ENCODE results near the gene RMC1. TPM values are rescaled to one million over a fixed set of nuclear protein-coding genes. Genes with fewer than 3 reads are reported as not detected.
"Not testable (repeated sequence)": the region's sequence is repeated elsewhere in the genome, so short reads cannot be mapped to it uniquely, and the experiment has no call there.

Gene RMC1
- total RNA-seq, 4 donors from 2014 or later: 16.6 to 20.2 (median 18.4) TPM

DNA sequence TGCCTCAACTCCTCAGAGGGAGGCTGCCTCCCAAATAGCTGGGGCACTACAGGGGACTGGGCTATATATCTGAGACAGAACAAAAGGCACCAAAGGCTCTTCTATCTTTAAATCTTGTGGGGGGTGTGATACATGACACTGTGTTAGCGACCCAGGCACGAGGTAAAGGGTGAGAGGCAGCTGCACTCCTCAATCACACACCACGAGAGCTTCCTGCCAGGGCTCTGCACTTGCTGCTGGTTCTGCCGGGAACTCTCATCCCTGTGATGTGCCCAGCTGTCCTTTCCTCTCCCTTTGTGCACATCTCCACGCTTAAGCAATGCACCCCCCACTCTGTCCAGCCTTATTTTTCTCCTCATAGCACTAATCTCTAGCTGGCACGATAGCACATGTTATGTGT, 50.6 kb downstream of the RMC1 start:
- Histone ChIP-seq H3K4me1 (peaks cover 5 to 39% (median 13%) of the 10 kb centered on the region in 3 donors), H3K4me3 (no peak overlapping the region), H3K27ac (no peak overlapping the region), H3K27me3 (no peaks in the 10 kb centered on the region), H3K9me3 (no peaks in the 10 kb centered on the region), H3K36me3 (peaks cover 23 to 98% (median 36%) of the 10 kb centered on the region in 3 donors)
- TF ChIP-seq POLR2A (IDR thresholded peaks at IDR 0.05): no peak
- TF ChIP-seq, protein P1, sequence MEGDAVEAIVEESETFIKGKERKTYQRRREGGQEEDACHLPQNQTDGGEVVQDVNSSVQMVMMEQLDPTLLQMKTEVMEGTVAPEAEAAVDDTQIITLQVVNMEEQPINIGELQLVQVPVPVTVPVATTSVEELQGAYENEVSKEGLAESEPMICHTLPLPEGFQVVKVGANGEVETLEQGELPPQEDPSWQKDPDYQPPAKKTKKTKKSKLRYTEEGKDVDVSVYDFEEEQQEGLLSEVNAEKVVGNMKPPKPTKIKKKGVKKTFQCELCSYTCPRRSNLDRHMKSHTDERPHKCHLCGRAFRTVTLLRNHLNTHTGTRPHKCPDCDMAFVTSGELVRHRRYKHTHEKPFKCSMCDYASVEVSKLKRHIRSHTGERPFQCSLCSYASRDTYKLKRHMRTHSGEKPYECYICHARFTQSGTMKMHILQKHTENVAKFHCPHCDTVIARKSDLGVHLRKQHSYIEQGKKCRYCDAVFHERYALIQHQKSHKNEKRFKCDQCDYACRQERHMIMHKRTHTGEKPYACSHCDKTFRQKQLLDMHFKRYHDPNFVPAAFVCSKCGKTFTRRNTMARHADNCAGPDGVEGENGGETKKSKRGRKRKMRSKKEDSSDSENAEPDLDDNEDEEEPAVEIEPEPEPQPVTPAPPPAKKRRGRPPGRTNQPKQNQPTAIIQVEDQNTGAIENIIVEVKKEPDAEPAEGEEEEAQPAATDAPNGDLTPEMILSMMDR (IDR thresholded peaks at IDR 0.05): no peak
- no peak for DNase-seq
- intact Hi-C loops (cut with DNase I): no loop called here
- WGBS, 2 donors: 82 to 95% methylated on average over 6 of the region's 6 CpGs

DNA sequence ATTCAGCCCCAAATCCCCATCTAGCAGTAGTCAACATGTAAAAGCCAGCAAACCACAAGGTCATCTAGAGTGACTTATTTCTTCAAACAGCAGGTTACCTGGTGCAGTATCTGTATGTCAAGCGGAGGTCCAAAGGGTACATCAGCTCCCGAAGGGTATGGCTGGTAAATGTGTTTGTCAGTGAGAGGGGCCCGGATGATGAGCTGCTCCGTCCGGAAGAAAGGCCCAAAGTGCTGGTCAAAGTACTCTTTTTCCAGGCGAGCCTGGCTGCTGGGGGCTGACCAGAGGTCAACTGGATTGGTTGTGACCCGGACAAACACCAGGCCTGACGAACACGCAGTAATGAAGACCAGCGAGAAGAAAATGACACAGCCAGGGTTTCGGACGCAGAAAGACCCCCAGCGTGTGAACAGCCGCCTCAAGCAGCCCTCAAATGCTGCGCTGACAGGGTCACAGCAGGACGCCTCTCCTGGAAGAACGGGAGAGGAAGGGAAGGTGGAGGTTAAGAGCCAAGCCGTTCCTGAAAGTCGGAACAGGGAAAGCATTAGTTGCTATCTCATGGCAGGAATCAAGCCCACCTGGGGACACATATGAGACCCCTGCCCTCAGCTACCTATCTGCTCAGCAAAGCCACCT, 53.0 kb downstream of the RMC1 start:
- 94 to 95% methylated on average over 18 to 19 of the region's 19 CpGs for WGBS, 2 donors
- H3K9me3 ChIP-seq: no peaks in the 10 kb centered on the region
- H3K27me3 ChIP-seq: no peaks in the 10 kb centered on the region
- H3K4me1 ChIP-seq: peaks cover 5 to 17% (median 8%) of the 10 kb centered on the region in 3 donors
- DNase-seq: no peak
- intact Hi-C loops (cut with DNase I): no loop called here
- peaks cover 23 to 100% (median 53%) of the 10 kb centered on the region in 3 donors for H3K36me3 ChIP-seq
- H3K27ac ChIP-seq: no peak overlapping the region
- TF ChIP-seq, protein P1 (IDR thresholded peaks at IDR 0.05): no peak
- no peak for TF ChIP-seq POLR2A (IDR thresholded peaks at IDR 0.05)
- H3K4me3 ChIP-seq: no peak overlapping the region

DNA sequence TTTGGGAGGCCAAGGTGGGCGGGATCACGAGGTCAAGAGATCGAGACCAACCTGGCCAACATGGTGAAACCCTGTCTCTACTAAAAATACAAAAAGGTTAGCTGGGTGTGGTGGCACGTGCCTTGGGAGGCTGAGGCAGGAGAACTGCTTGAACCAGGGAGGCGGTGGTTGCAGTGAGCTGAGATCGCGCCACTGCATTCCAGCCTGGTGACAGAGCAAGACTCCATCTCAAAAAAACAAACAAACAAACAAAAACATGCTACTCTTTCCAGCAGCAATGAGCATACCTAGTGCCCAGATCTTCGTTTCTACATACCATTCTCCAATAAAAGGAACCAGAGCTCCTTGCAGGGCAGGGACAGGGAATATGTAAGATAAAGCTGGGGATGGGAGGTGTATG, 54.2 kb downstream of the RMC1 start:
- 94 to 97% methylated on average over 5 to 8 of the region's 8 CpGs for WGBS, 2 donors

DNA sequence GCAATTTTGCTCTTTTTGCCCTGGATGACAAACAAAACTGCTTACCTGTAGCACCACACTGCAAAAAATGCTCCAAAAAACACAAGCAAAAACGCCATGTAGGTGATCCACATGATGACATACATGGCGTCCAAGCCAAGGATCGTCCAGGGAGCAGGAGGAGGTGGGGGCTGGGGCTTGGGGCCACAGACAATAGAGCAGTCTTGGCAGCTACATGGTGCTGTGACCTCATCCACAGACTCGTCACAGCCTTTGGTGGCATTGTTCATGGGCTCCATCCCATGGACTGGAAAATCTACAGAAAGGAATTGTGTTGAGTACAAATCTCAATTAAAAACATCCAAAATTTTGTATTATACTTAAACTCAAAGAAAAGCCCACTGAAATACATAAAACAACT, 56.9 kb downstream of the RMC1 start:
- Histone ChIP-seq H3K27ac (no peak overlapping the region), H3K36me3 (peaks cover 9 to 98% (median 30%) of the 10 kb centered on the region in 3 donors), H3K4me1 (no peaks in the 10 kb centered on the region), H3K9me3 (no peaks in the 10 kb centered on the region), H3K4me3 (no peak overlapping the region), H3K27me3 (no peaks in the 10 kb centered on the region)
- TF ChIP-seq, protein P1 (IDR thresholded peaks at IDR 0.05): no peak
- no peak for TF ChIP-seq POLR2A (IDR thresholded peaks at IDR 0.05)
- no peak for DNase-seq
- intact Hi-C loops (cut with DNase I): no loop called here
- WGBS, 2 donors: 81 to 91% methylated on average over 4 of the region's 4 CpGs

More for the DNA sequence above, 54.2 kb downstream of the RMC1 start:
- H3K9me3 ChIP-seq; H3K27ac ChIP-seq; intact Hi-C loops (cut with DNase I); H3K4me1 ChIP-seq; H3K4me3 ChIP-seq; DNase-seq; H3K27me3 ChIP-seq: not testable (repeated sequence)
- H3K36me3 ChIP-seq: peaks cover 23 to 100% (median 45%) of the 10 kb centered on the region in 3 donors

DNA sequence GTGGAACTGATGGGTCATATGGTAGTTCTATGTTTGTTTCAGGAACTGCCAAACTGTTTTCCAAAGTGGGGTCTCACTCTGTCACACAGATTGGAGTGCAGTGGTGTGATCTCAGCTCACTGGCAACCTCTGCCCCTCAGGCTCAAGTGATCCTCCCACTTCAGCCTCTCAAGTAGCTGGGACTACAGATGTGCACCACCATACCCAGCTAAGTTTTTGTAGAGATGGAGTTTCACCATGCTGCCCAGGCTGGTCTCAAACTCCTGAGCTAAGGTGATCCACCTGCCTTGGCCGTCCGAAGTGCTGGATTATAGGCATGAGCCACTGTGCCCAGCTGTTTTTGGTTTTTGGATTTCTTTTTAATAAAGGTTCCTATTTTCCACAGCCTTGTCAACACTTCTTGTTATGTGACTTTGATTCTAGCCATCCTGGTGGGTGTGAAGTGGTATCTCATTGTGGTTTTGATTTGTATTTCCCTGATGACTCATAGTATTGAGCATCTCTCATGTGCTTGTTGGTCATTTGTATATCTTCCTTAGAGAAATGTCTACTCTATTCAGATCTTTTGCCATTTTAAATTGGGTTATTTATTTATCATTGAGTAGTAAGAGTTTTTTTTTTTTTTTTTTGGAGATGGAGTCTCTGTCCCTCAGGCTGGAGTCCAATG, 60.2 kb downstream of the RMC1 start:
- Histone ChIP-seq H3K27me3 (no peaks in the 10 kb centered on the region), H3K27ac (no peak overlapping the region), H3K4me1 (peaks cover 0 to 5% (median 0%) of the 10 kb centered on the region in 3 donors), H3K4me3 (no peak overlapping the region), H3K9me3 (no peaks in the 10 kb centered on the region), H3K36me3 (peaks cover 0 to 96% (median 22%) of the 10 kb centered on the region in 3 donors)
- intact Hi-C loops (cut with DNase I): no loop called here
- WGBS, 2 donors: 95 to 100% methylated on average over 2 of the region's 2 CpGs
- DNase-seq: no peak
- TF ChIP-seq POLR2A (IDR thresholded peaks at IDR 0.05): no peak
- TF ChIP-seq, protein P1 (IDR thresholded peaks at IDR 0.05): no peak
